HEK293 (cell line): ENCODE results near the gene CROCC.

Experiments
- SALL2 ChIP-seq: fragments of 450-650 bp; formaldehyde crosslinking; IDR thresholded peaks from 2 replicates; pipeline ENCODE4 v1.5.0; 2017; ENCODE audit warnings: missing biosample characterization, mild to moderate bottlenecking, missing genetic modification characterization, borderline replicate concordance
- TCF7L2 ChIP-seq: IDR thresholded peaks from 2 replicates; pipeline ENCODE4 v1.6.1; 2011; ENCODE audit warnings: low read depth, mild to moderate bottlenecking, inconsistent platforms, low read length, moderate library complexity, borderline replicate concordance
- ZBTB8A ChIP-seq: fragments of 450-650 bp; formaldehyde crosslinking; IDR thresholded peaks from 2 replicates; pipeline ENCODE4 v1.5.1; 2016; ENCODE audit warnings: missing biosample characterization, missing genetic modification characterization
- ZNF121 ChIP-seq: fragments of 450-650 bp; formaldehyde crosslinking; IDR thresholded peaks from 2 replicates; pipeline ENCODE4 v1.5.1; 2016; ENCODE audit warnings: missing biosample characterization, missing genetic modification characterization
- ZNF132 ChIP-seq: fragments of 450-650 bp; formaldehyde crosslinking; IDR thresholded peaks from 2 replicates; pipeline ENCODE4 v1.5.1; 2017; ENCODE audit warnings: missing biosample characterization, missing genetic modification characterization, borderline replicate concordance
- ZNF239 ChIP-seq: fragments of 450-650 bp; formaldehyde crosslinking; IDR thresholded peaks from 2 replicates; pipeline ENCODE4 v1.5.1; 2016; ENCODE audit warnings: missing biosample characterization, missing genetic modification characterization
- ZNF530 ChIP-seq: fragments of 450-650 bp; formaldehyde crosslinking; IDR thresholded peaks from 2 replicates; pipeline ENCODE4 v1.5.1; 2016; ENCODE audit warnings: low read depth, missing biosample characterization, missing genetic modification characterization
- ZNF558 ChIP-seq: fragments of 450-650 bp; formaldehyde crosslinking; IDR thresholded peaks from 2 replicates; pipeline ENCODE4 v1.5.1; 2016; ENCODE audit warnings: missing biosample characterization, missing genetic modification characterization
- TF ChIP-seq, protein P1 (sequence below): fragments of 450-650 bp; formaldehyde crosslinking; IDR thresholded peaks from 2 replicates; pipeline ENCODE4 v1.5.1; 2016; ENCODE audit warnings: missing biosample characterization, missing genetic modification characterization
- TF ChIP-seq, protein P2 (sequence below): fragments of 450-650 bp; formaldehyde crosslinking; IDR thresholded peaks from 2 replicates; pipeline ENCODE4 v1.5.1; 2017; ENCODE audit warnings: missing biosample characterization, missing genetic modification characterization
- TF ChIP-seq, protein P3 (sequence below): fragments of 450-650 bp; formaldehyde crosslinking; conservative IDR thresholded peaks from 2 replicates; pipeline ENCODE4 v1.5.1; 2016; ENCODE audit warnings: low read depth, missing biosample characterization, missing genetic modification characterization

GRCh38 chr1:16966282-16966681, 44.6 kb downstream of the CROCC start:
- TF ChIP-seq SALL2 (tag by site-specific recombination) (no peak), ZNF530 (tag by site-specific recombination) (no peak), ZNF132 (tag by site-specific recombination) (no peak), ZNF121 (tag by site-specific recombination) (no peak), ZBTB8A (tag by site-specific recombination) (no peak), ZNF239 (tag by site-specific recombination) (no peak), TCF7L2 (no peak), ZNF558 (tag by site-specific recombination) (no peak)
- TF ChIP-seq, protein P1, sequence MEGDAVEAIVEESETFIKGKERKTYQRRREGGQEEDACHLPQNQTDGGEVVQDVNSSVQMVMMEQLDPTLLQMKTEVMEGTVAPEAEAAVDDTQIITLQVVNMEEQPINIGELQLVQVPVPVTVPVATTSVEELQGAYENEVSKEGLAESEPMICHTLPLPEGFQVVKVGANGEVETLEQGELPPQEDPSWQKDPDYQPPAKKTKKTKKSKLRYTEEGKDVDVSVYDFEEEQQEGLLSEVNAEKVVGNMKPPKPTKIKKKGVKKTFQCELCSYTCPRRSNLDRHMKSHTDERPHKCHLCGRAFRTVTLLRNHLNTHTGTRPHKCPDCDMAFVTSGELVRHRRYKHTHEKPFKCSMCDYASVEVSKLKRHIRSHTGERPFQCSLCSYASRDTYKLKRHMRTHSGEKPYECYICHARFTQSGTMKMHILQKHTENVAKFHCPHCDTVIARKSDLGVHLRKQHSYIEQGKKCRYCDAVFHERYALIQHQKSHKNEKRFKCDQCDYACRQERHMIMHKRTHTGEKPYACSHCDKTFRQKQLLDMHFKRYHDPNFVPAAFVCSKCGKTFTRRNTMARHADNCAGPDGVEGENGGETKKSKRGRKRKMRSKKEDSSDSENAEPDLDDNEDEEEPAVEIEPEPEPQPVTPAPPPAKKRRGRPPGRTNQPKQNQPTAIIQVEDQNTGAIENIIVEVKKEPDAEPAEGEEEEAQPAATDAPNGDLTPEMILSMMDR (tag by site-specific recombination) = no peak
- TF ChIP-seq, protein P2, sequence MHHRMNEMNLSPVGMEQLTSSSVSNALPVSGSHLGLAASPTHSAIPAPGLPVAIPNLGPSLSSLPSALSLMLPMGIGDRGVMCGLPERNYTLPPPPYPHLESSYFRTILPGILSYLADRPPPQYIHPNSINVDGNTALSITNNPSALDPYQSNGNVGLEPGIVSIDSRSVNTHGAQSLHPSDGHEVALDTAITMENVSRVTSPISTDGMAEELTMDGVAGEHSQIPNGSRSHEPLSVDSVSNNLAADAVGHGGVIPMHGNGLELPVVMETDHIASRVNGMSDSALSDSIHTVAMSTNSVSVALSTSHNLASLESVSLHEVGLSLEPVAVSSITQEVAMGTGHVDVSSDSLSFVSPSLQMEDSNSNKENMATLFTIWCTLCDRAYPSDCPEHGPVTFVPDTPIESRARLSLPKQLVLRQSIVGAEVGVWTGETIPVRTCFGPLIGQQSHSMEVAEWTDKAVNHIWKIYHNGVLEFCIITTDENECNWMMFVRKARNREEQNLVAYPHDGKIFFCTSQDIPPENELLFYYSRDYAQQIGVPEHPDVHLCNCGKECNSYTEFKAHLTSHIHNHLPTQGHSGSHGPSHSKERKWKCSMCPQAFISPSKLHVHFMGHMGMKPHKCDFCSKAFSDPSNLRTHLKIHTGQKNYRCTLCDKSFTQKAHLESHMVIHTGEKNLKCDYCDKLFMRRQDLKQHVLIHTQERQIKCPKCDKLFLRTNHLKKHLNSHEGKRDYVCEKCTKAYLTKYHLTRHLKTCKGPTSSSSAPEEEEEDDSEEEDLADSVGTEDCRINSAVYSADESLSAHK = no peak
- TF ChIP-seq, protein P3, sequence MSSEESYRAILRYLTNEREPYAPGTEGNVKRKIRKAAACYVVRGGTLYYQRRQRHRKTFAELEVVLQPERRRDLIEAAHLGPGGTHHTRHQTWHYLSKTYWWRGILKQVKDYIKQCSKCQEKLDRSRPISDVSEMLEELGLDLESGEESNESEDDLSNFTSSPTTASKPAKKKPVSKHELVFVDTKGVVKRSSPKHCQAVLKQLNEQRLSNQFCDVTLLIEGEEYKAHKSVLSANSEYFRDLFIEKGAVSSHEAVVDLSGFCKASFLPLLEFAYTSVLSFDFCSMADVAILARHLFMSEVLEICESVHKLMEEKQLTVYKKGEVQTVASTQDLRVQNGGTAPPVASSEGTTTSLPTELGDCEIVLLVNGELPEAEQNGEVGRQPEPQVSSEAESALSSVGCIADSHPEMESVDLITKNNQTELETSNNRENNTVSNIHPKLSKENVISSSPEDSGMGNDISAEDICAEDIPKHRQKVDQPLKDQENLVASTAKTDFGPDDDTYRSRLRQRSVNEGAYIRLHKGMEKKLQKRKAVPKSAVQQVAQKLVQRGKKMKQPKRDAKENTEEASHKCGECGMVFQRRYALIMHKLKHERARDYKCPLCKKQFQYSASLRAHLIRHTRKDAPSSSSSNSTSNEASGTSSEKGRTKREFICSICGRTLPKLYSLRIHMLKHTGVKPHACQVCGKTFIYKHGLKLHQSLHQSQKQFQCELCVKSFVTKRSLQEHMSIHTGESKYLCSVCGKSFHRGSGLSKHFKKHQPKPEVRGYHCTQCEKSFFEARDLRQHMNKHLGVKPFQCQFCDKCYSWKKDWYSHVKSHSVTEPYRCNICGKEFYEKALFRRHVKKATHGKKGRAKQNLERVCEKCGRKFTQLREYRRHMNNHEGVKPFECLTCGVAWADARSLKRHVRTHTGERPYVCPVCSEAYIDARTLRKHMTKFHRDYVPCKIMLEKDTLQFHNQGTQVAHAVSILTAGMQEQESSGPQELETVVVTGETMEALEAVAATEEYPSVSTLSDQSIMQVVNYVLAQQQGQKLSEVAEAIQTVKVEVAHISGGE = no peak
